ENCODE data around the gene ITGBL1. TPM values are rescaled to one million over a fixed set of nuclear protein-coding genes. Genes with fewer than 3 reads are reported as not detected.

Gene ITGBL1
- total and polyA plus RNA-seq, 2 of the 4 experiments (the other 2 are of a cell fraction), result 22.2 to 24.2 TPM

- Histone ChIP-seq H4K91ac (ENCODE audit: insufficient read depth, low read depth, low read length) (no peak overlapping the region), H3K4ac (ENCODE audit: low read depth, low read length) (no peak overlapping the region), H2BK5ac (ENCODE audit: low read depth, low read length, poor library complexity, severe bottlenecking) (no peak overlapping the region), H3K4me1 (ENCODE audit: control insufficient read depth, insufficient read depth, low read length) (no peaks in the 10 kb centered on the region), H2AK9ac (replicated peaks; ENCODE audit: low read depth, low read length, poor library complexity) (no peak overlapping the region), H3K36me3 (ENCODE audit: control insufficient read depth, insufficient read depth, low read length) (no peaks in the 10 kb centered on the region), H3K56ac (ENCODE audit: extremely low read depth, insufficient read depth, low read length) (no peak overlapping the region), H4K5ac (ENCODE audit: low read depth, low read length) (no peak overlapping the region), H3K4me3 (ENCODE audit: insufficient read depth, low read depth, low read length) (no peak overlapping the region), H4K20me1 (ENCODE audit: insufficient read depth, low read length) (no peaks in the 10 kb centered on the region), H2BK120ac (ENCODE audit: low read depth, low read length) (no peak overlapping the region), H3K23ac (ENCODE audit: low read depth, low read length) (no peak overlapping the region), H2AK5ac (ENCODE audit: low read depth, low read length) (no peak overlapping the region), H2AFZ (replicated peaks; ENCODE audit: low read length, poor library complexity) (no peak overlapping the region), H3K9me1 (ENCODE audit: insufficient read depth, low read length) (no peaks in the 10 kb centered on the region), H3K4me2 (ENCODE audit: low read depth, low read length) (no peak overlapping the region), H3K18ac (ENCODE audit: low read depth, low read length) (no peak overlapping the region; the same call in 1 of the 2 replicates), H3K9me3 (ENCODE audit: control insufficient read depth, insufficient read depth, low read length) (no peaks in the 10 kb centered on the region), H3K9ac (ENCODE audit: low read depth, low read length) (no peak overlapping the region), H4K8ac (ENCODE audit: low read depth in 2 of 2, low read length in 2 of 2) (no peak overlapping the region), H3K27ac (ENCODE audit: insufficient read depth, low read length) (no peak overlapping the region), H3K14ac (replicated peaks; ENCODE audit: low read depth, low read length) (no peak overlapping the region), H2BK15ac (ENCODE audit: low read depth, low read length) (no peak overlapping the region), H3K79me1 (ENCODE audit: low read depth in 1 of 2, low read length in 2 of 2) (no peaks in the 10 kb centered on the region), H2BK20ac (ENCODE audit: low read depth, low read length) (no peak overlapping the region), H3K27me3 (ENCODE audit: control insufficient read depth, insufficient read depth, low read length) (no peaks in the 10 kb centered on the region)
- intact Hi-C loops (cut with micrococcal nuclease) (no loop called here), dilution Hi-C loops (cut with HindIII; ENCODE audit: low sequenced_read_pairs, unreplicated experiment) (no loop called here), in situ Hi-C loops (cut with MboI; ENCODE audit: low sequenced_read_pairs) (no loop called here)
- DNase-seq (no peak), ATAC-seq (ENCODE audit: low read depth) (no peak)
- CTCF ChIA-PET, result no interaction called here
- WGBS, 2 experiments (ENCODE audit: extremely low coverage in 2 of 2, insufficient read length in 1 of 2), result 40% methylated on average over 1 of the region's 3 CpGs; no CpG with 5 or more reads in 1 of the 2 experiments
- no TSS peak for BruUV-seq (replicated peaks)
- TF ChIP-seq MAFK (IDR thresholded peaks at IDR 0.05; ENCODE audit: low read depth, low read length) (no peak), RCOR1 (IDR thresholded peaks at IDR 0.05; ENCODE audit: insufficient replicate concordance, low read length) (no peak), BHLHE40 (IDR thresholded peaks at IDR 0.05; ENCODE audit: low read depth, low read length) (no peak), SMC3 (IDR thresholded peaks at IDR 0.05; ENCODE audit: low read depth, low read length) (no peak), FOS (IDR thresholded peaks at IDR 0.05; ENCODE audit: low read depth, low read length) (no peak), MXI1 (IDR thresholded peaks at IDR 0.05; ENCODE audit: borderline replicate concordance, low read depth, low read length) (no peak), RFX5 (IDR thresholded peaks at IDR 0.05; ENCODE audit: low read depth, low read length) (no peak), RAD21 (IDR thresholded peaks at IDR 0.05; ENCODE audit: low read length) (no peak), POLR2A (IDR thresholded peaks at IDR 0.05; ENCODE audit: low read depth, low read length) (no peak), MAZ (IDR thresholded peaks at IDR 0.05; ENCODE audit: borderline replicate concordance, low read depth, low read length) (no peak), ELK1 (IDR thresholded peaks at IDR 0.05; ENCODE audit: borderline replicate concordance, low read depth, low read length) (no peak), NFE2L2 (IDR thresholded peaks at IDR 0.05; ENCODE audit: low read depth, low read length) (no peak), CHD1 (IDR thresholded peaks at IDR 0.05; ENCODE audit: low read depth, low read length) (no peak), CEBPB (IDR thresholded peaks at IDR 0.05; ENCODE audit: low read depth, low read length) (no peak)
- TF ChIP-seq, protein P1, sequence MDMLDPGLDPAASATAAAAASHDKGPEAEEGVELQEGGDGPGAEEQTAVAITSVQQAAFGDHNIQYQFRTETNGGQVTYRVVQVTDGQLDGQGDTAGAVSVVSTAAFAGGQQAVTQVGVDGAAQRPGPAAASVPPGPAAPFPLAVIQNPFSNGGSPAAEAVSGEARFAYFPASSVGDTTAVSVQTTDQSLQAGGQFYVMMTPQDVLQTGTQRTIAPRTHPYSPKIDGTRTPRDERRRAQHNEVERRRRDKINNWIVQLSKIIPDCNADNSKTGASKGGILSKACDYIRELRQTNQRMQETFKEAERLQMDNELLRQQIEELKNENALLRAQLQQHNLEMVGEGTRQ (IDR thresholded peaks at IDR 0.05; ENCODE audit: low read depth, low read length), result no peak
- TF ChIP-seq, protein P2, sequence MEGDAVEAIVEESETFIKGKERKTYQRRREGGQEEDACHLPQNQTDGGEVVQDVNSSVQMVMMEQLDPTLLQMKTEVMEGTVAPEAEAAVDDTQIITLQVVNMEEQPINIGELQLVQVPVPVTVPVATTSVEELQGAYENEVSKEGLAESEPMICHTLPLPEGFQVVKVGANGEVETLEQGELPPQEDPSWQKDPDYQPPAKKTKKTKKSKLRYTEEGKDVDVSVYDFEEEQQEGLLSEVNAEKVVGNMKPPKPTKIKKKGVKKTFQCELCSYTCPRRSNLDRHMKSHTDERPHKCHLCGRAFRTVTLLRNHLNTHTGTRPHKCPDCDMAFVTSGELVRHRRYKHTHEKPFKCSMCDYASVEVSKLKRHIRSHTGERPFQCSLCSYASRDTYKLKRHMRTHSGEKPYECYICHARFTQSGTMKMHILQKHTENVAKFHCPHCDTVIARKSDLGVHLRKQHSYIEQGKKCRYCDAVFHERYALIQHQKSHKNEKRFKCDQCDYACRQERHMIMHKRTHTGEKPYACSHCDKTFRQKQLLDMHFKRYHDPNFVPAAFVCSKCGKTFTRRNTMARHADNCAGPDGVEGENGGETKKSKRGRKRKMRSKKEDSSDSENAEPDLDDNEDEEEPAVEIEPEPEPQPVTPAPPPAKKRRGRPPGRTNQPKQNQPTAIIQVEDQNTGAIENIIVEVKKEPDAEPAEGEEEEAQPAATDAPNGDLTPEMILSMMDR (conservative IDR thresholded peaks at IDR 0.05; ENCODE audit: low read depth, low read length), result no peak
- POLR2A ChIA-PET (ENCODE audit: unreplicated experiment), result no interaction called here
Observed at GRCh38 chr13:101730420-101731000, 278.0 kb downstream of the ITGBL1 start.

All from IMR-90 (cell line).